Renal cortex interstitium (tissue), 11 donors: ENCODE data around the gene INTS6L. TPM values are rescaled to one million over a fixed set of nuclear protein-coding genes. Genes with fewer than 3 reads are reported as not detected.
A peak's percentile ranks its signal among the peaks of the same experiment; 100 is the strongest.

Source experiments
- DNase-seq, 11 donors: peaks; one replicate each; pipeline ENCODE4 v3.0.0-alpha.2; 2013; ENCODE audit warnings: low read depth in 9 of 11, low spot score in 4 of 11; ENCODE audit errors: extremely low read depth in 1 of 11
- polyA plus RNA-seq, 3 donors: library from polyadenylated mRNA; unstranded; fragments of 120-200 nt; gene quantifications; one replicate each; pipeline ENCODE4 v1.2.1, GENCODE V29; 2013; ENCODE audit not compliant: insufficient read length in 3 of 3

Gene INTS6L
- polyA plus RNA-seq, 3 donors = 21.6 to 27.2 (median 23.3) TPM

DNA sequence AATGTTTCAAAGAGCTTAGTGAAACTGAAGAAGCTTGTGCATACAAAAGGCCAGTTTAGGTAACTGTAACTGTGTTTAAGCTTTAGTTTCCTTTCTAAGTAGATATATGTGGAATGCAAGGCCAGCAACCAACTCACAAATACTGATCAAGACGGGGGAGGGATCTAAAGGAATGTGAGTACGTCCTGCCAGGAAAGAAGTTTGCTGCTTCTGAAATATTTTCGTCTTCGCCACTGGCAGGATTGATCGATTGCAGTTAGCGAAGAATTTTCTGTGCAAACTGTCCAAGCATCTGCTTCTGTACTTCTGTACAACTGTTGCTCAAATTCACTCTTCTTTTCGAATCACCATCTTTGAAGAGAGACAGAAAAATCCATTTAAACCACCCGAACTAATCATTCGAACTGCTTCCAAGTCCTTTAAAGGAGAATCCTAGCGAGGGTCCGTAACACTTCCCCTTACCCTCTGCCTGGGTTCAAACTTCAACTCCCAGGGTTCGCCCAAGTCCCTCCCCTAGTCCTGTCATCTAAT lies 373 bp upstream of the INTS6L start:
- DNase-seq = peak in 5 of 11 donors; percentile 7 to 65 (median 31)

DNA sequence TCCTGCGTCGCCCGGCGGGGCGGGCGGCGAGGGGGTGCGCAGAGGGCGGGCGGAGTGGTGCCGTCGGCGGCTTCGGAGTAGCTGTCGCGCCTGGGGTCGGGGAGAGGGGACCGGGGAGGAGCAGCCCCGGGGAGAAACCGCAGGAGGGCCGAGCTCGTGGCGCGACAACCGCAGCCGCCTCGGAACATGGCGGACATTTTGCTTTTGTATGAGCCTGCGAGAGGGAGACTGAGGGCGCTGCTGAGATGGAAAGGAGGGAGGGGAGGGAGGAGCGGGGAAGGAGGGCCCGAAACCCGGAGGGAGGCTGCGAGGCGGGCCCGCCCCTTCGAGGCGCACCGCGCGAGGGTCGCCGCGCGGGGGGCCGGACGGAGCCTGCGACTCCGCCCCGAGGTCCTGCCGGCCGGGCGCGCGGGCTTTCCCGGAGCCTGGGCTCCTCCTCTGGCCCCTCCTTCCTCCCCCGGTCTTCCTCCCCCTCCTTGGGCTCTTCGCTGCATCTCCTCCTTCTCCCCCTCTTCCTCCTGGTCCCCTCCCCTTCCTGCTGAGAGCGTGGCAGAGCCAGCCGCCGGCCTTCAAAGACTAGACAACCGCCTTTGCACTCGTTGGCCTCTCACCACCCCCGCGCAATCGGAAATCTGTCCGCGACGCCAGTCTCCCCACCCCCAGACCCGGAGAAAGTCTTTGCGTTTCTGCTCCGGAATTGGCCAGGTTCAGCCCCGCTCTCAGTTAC lies 1.1 kb downstream of the INTS6L start:
- peak in 10 of 11 donors; percentile 63 to 85 (median 80) for DNase-seq

GRCh38 chrX:135522132-135522530 lies 1.7 kb downstream of the INTS6L start:
- DNase-seq = peak in 1 of 11 donors; percentile 48

DNA sequence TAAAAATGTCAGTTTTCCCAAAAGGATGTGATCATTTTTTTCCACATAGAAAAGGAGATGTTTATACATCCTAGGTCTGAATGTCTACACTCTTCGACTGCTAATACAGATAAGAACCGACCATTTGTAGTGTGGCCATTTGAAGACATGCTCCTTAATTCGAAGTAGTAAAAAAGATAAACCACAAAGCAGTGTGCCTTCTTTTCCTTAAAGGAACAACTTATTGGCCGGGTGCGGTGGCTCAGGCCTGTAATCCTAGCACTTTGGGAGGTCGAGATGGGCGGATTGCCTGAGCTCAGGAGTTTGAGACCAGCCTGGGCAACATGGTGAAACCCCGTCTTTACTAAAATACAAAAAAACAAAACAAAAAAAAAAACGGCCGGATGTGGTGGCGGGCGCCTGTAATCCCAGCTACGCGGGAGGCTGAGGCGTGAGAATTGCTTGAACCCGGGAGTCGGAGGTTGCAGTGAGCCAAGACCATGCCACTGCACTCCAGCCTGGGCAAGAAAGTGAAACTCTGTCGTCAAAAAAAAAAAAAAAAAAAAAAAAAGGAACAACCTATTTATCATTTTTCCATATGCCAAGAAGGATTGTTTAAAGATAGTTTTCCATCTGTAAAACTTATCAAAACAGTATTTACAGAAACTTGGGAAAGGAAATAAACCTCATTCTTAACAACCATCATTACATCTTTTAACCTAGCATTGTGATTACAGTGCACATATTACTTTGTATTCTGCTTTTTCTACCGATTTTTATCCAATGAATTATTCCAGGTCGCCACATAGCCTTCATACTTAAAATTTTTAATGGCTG lies 2.6 kb downstream of the INTS6L start:
- DNase-seq = no peak

DNA sequence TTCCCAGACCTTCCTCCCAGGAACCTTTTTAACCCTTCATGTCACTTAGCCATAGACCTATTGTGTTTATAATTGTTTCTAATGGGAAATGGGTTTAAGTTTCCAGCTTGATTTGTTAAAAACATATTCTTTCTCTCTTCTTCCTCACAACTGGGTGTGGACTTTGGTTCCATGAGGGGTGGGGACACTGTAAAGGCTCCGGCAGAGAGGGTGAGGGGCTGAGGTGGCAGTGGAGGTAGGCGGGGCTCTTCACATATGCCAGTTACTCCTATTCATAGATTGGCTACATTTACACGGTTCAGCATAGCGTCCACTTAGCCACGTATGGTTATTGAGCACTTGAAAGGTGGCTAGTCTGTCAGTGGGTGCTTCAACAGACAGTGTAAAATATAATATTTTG lies 7.8 kb downstream of the INTS6L start:
- no peak for DNase-seq

DNA sequence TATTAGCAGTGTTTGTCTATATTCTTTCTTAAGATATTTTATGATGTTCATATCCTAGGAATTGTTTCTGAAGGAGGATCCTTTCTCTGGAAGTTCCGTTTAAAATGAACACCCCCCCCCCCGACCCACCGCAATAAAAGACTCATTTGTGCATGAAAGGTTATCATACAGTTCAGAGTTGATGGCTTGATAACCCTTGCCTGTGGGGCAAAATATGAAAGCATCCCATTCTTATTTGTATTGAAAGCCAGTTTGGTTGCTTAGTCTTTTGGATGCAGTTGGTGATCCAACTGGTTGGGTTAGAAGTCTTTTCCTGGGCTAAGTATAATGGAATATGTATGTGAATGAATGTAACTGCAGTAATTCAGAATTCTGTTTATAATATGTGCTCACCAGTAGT lies 8.3 kb downstream of the INTS6L start:
- no peak for DNase-seq

GRCh38 chrX:135530097-135530496 lies 9.6 kb downstream of the INTS6L start:
- DNase-seq = no peak

GRCh38 chrX:135531813-135532212 lies 11.4 kb downstream of the INTS6L start:
- DNase-seq = no peak

DNA sequence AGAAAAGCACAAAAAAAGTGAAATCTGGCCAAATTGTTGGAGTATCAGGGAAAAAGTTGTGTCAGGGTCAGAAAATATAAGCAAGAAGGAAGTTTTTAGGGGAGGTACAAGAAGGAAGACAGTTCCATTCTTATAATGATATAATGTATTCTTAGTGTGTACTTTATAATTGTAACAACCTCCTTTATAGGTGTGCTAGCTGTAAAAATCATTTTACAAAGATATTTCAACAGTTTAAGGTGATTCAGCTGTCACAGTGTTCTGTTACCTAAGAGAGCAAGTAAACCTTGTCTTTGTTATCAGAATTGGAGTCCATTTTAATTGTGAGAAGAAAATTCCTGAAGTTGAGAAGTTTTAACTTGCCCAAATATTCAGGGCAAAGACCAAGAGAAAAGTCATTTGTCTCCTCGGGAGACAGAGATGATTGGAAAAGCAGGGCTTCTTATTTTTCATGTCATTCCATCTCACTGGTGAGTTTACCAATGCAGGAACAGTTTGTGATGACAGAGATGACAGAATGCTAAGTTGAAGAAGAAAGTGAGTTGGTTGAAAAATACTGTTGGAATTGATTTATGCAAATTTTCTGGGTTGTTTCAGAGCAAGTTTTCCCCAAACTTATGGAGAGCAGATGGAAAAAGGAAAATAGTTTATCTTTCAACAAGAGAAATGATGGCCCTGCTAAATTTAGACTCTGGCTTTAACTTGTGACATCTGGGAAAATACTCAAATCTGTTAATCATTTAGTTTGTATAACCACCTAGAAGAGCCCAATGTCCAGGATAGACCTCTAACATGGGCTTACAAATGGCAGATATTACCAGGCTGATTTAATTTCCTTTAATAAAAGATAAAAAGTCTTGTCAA lies 14.8 kb downstream of the INTS6L start:
- DNase-seq = no peak

- DNase-seq = no peak
These were observed 16.4 kb downstream of the INTS6L start for GRCh38 chrX:135536877-135537276.

- no peak for DNase-seq
These were observed 20.9 kb downstream of the INTS6L start for GRCh38 chrX:135541351-135541750.

GRCh38 chrX:135543172-135543571 lies 22.7 kb downstream of the INTS6L start:
- no peak for DNase-seq

DNA sequence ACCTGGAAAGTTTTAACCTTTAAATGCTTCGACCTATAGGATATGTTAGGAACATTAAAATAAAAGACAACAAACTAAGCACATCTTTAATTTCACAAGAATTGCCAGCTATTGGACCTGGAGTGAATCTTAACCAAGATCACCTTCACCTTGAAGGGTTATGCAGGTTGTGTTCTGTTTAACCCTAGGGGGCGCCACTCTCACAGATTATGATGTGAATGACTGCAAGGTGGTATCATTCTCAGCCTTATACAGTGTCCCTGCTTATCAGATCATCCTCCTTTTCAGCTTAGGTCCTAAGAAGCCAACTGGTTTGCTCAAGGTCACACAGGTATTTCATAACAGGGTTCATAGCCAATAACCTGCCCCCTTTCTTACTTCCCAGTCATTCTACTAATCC lies 23.5 kb downstream of the INTS6L start:
- DNase-seq = no peak

DNA sequence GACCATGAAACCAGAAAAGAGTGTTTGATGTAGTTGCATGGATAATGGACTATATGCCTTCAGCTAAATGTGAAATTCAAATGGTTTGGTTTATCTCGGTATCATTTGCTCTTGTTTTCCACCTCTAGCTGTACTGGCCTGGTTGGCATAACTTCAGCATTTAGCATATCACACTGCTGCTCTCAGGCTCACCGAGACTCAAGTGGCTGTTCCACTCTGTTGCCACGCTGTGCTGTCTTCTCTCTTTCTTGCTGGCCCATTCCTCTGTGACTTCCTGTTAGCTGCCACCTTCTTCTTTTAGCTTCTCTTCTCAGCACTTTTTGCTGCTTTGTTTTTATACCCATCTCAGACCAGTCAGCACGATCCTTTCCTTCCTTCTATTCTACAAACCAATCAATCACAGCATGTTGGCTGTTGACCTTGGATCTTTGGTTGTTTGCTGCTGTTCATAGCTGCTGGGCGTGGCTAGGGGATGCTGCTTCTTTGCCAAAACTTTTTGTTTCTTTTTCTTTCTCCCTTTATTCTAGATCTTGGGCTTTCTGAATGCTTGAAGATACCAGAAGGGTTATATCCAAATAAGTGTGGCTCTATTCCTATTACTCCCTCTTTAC lies 24.0 kb downstream of the INTS6L start:
- no peak for DNase-seq

DNA sequence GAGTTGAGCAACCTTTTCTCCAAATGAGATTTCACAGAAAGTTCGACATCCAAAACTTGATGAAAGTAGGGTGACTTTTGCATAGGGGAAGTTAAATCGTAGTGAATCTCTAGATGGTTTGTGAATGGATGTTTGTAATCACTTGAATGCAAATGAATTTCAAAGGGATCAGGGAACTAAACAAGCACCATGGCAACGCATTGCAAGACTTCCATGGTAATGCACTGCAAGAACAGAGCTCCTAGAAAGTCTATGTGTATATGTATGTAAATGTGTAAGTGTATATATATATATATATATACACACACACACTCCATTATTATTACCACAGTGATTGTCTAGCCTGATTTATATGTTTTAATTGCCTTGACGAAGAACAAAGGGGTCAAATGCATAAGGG lies 27.3 kb downstream of the INTS6L start:
- no peak for DNase-seq

GRCh38 chrX:135549519-135549918 lies 29.1 kb downstream of the INTS6L start:
- DNase-seq = no peak

DNA sequence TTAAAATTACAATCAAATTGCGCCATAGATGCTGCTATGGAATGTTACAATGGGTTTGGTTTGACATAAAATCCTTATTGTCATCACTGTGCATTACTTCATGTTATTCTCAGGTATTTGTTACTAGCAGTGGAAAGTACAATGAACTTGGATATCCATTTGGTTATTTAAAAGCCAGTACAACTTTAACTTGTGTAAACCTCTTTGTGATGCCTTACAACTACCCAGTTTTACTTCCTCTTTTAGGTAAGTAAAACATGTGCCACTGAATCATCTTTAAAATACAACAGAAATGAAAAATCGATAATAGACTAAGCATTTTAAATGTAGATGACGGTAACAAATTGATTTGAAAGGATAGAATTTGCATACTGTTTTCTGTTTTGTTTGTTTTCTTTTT lies 35.6 kb downstream of the INTS6L start:
- DNase-seq = no peak

GRCh38 chrX:135557344-135557743 lies 36.9 kb downstream of the INTS6L start:
- no peak for DNase-seq

DNA sequence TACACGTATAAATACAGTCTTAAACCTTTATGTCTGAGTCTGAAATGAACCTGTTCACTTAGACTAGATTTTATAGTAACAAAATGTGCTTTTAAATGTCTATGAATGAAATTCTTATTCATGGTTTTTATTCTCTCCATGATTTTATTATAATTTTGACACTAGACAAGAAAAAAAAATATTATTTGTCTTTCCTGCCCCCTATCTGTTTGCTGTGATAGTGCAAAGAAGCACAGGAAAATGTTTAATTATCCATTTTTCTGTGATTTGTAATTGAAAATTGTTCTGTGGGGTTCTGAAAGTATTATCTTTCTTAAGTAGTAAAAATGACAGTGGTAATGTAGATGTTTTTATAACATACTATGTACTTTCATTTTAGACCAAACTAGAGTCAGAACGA lies 52.0 kb downstream of the INTS6L start:
- DNase-seq = no peak
